Daoy (cell line): Measurements from ENCODE around the gene DPH7. TPM values are rescaled to one million over a fixed set of nuclear protein-coding genes. Genes with fewer than 3 reads are reported as not detected.
"Not testable (repeated sequence)": the region's sequence is repeated elsewhere in the genome, so short reads cannot be mapped to it uniquely, and the experiment has no call there.

Experiments used
- DNase-seq: peaks from one replicate; pipeline ENCODE4 v3.0.0-alpha.2; 2015; ENCODE audit warnings: low read depth
- total RNA-seq: library from RNA; depleted of rRNA; stranded (reverse); fragments of >200 nt; shearing (Covaris generic); gene quantifications from 2 replicates; pipeline ENCODE4 v1.2.3, GENCODE V29; 2014

Gene DPH7
- total RNA-seq, 1 experiment from 2014 or later, result 56.5 TPM

- no peak for DNase-seq
Measured at GRCh38 chr9:137547687-137548543, 30.8 kb downstream of the DPH7 start.

- peak; percentile 70 for DNase-seq
Measured at GRCh38 chr9:137545123-137545522, 33.6 kb downstream of the DPH7 start.

DNA sequence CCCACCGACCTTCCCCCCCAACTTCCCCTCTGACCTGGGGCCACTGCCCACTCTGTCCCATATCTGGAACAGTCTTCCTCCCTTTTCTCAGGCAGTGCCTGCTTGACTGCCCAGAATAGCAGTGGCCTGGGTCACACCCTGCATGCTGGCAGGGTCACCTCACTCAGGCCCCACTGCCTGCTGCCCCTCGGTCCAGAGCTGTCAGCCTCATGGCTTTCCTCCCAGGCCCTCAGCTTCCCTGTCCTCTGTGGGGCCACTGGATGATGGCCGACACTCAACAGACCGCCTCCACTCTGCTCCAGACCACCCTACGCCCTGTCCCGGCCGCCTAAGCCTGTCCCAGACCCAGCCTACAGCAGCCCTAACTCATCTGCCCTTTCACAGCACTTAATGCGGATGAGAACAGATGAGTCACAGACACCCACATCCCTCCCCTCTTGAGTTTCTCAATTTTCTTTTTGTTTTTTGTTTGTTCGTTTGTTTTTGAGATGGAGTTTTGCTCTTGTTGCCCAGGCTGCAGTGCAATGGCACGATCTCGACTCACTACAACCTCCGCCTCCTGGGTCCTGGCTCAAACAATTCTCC is 34.5 kb downstream of the DPH7 start:
- DNase-seq, result peak; percentile 55

- DNase-seq, result no peak
Measured at GRCh38 chr9:137543237-137543963, 35.3 kb downstream of the DPH7 start.

- DNase-seq, result no peak
Measured at GRCh38 chr9:137542486-137542885, 36.2 kb downstream of the DPH7 start.

- no peak for DNase-seq
Measured at GRCh38 chr9:137540536-137540935, 38.2 kb downstream of the DPH7 start.

GRCh38 chr9:137538058-137538457 is 40.7 kb downstream of the DPH7 start:
- DNase-seq, result no peak

- not testable (repeated sequence) for DNase-seq
Measured at GRCh38 chr9:137536594-137537131, 42.1 kb downstream of the DPH7 start.

GRCh38 chr9:137535120-137535428 is 43.7 kb downstream of the DPH7 start:
- no peak for DNase-seq

DNA sequence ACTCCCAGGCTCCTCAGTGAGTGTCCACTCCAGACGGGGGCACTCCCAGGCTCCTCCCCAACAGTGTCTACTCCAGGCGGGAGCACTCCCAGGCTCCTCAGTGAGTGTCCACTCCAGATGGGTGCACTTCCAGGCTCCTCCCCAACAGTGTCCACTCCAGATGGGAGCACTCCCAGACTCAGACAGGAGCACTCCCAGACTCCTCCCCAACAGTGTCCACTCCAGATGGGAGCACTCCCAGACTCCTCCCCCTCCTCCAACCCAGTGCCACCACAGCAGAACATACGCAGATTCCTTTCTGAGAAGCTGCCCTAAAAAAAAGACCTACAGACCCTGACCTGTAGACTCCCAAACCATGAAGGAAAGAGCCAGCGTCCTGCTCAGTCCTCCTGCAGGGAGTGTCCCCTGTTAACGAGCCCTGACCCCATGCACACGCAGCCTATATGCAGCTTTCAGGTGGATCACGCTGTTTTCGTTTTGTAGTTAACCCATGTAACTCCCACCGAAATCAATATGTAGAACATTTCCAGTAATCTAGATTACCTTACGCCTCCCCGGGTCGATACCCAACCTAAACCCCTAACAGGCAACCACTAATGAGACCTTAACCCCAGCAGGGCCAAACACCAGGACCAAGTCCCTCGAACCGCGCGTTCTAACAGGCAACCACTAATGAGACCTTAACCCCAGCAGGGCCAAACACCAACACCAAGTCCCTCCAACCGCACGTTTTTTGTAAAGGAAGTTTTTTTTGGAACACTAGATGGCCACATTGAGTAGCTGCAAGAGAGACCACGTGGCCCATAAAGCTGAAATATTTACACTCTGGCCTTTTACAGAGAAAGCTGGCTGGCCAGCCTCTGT is 44.2 kb downstream of the DPH7 start:
- DNase-seq, result peak; percentile 65

DNA sequence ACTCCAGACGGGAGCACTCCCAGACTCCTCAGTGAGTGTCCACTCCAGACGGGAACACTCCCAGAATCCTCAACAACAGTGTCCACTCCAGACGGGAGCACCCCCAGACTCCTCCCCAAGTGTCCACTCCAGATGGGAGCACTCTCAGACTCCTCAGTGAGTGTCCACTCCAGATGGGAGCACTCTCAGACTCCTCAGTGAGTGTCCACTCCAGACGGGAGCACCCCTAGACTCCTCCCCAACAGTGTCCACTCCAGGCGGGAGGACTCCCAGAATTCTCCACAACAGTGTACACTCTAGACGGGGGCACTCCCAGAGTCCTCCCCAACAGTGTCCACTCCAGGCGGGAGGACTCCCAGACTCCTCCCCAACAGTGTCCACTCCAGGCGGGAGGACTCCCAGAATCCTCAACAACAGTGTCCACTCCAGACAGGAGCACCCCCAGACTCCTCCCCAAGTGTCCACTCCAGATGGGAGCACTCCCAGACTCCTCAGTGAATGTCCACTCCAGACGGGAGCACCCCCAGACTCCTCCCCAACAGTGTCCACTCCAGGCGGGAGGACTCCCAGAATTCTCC is 45.7 kb downstream of the DPH7 start:
- DNase-seq, result not testable (repeated sequence)

DNA sequence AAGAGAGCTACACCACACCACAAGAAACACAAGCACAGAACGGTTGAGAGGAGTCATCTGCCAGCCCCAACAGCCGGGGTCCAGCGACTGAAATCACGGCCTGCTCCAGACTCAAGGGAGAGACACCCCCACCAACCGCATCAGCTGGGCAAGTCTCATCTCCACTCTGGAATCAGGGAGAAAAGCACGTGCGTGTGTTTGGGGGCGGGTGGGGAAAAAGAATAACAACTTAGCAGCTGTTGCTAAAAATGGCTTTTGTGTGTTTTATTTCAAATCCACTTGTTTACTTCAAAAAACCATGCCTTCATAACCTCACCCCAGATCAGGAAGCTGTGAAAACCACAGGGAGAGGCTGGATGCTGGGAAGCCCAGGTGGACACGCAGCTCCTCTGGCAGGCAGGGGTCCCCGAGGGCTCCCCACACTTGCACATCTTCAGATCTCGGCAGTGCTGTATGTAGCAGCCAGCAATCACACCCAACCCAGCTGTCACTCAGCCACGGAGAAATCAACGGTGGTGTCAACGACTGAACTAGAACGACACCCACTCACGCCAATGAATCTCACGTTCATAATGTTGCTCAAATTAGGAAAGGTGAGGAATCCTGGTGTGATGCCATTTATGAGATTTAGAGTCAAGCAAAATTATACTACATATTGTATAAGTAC is 47.5 kb downstream of the DPH7 start:
- no peak for DNase-seq

DNA sequence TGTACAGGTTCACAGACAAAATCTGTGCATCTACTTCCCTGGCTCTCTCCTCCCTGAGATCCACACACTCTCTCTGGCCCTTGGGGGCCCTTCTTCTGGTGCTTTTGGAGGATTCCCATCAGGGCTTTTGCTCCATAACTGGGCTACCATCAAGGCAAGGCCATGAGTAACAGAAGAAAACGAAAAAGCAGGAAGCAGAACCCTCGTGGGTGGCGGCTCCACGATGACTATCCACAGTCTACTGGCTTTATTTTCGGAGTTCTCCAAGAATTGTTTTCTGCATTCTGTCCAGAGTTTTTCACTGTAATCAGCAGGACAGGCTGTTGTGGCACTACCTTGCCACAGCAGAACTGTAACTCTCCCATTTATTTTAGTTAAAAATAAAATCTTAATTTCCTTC is 48.4 kb downstream of the DPH7 start:
- no peak for DNase-seq

- DNase-seq, result no peak
Measured at GRCh38 chr9:137524981-137525317, 53.8 kb downstream of the DPH7 start.

DNA sequence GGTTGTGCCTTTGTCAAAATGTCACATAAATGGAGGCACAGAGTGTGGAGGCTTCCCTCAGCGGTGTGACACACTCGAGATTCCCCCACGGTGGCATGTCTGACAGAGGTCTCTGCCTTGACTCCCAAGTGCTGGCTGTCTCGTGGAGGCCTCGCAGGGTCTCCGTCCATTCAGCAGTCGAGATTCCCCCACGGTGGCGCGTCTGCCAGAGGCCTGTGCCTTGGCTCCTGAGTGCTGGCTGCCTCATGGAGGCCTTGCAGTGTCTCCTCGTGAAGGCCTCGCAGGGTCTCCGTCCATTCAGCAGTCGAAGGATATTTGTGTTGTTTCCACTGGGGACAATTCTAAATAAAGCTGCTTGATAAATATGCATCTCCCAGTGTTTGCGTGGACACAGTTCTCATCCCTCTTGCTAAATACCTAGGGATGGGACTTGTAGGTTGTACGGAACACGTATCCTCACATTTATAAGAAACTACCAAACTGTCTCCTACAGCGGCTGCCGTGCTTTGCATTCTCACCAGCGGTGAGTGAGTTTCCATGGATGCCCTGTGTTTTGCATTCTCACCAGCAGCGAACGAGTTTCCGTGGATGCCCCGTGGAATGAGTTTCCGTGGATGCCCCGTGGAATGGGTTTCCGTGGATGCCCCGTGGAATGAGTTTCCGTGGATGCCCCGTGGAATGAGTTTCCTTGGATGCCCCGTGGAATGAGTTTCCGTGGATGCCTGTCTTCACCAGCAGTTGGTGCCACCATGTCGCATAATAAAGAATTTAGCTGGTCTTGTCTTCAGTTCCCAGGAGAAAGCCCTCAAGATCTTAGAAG is 54.4 kb downstream of the DPH7 start:
- no peak for DNase-seq

- DNase-seq, result no peak
Measured at GRCh38 chr9:137522746-137523455, 55.8 kb downstream of the DPH7 start.

DNA sequence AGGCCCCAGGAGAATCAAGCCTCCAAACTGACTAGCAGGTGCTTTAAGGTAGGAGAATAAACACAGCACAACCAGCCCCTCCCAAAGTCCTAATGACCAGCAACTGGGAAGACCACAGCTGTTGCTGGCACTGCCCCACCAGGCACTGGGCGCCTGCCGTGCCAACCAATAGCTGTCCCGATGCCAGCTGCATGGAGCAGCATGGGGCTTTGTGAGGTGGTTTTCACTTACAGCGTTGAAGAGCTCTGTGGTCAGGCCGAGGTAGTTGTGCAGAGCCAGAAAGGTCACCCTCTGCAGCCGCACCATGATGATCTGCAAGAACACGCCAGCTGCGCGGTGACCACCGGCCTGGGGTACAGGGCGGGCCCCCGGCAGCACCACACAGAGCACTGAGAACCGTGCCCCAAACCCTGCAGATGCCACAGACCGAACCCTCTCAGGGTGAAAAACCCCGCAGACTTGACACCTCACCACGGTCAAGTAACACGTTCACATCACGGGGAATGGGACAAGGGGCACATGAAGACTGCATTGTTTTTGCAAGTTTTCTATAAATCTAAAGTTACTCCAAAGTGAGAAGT is 57.2 kb downstream of the DPH7 start:
- DNase-seq, result no peak

GRCh38 chr9:137520614-137521404 is 57.9 kb downstream of the DPH7 start:
- DNase-seq, result no peak
